ENCODE results near the gene NPAS4.
"Not testable (repeated sequence)": the region's sequence is repeated elsewhere in the genome, so short reads cannot be mapped to it uniquely, and the experiment has no call there.

NPAS4 gene

DNA sequence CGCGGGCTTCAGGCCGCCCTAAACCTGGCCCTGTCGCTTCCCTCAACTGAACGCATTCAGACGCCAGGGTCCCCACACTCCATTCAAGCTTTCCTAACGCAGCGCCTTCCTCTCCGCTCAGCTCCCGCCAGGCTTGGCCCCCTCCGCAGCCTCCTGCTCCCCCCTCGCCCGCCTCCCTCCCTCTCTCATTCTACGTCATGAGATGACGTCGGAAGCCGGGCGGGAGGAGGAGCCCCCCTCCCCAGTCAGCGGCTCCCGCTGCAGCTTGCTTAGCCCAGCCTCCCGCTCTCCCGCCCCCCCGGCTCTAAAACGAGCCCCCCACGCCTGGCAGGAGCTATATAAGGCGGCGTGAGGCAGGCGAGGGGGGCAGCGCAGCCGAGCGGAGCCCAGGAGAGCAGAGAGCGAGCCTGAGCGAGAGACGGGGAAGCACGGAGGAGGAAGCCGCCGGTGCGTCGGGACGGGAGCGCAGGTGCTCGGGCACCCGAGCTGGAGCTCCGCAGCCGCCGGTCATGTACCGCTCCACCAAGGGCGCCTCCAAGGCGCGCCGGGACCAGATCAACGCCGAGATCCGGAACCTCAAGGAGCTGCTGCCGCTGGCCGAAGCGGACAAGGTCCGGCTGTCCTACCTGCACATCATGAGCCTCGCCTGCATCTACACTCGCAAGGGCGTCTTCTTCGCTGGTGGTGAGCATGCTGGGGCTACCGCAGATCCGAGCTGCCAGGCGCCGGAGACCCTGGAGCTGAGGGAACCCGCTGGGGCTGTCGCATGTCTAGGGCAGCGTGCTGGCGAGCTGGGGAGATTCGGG is at the start of gene NPAS4:
Gene NPAS4, plus strand, starts transcription at position 365 of the 806 bp plus-strand sequence. Its CDS starts 145 bp downstream, at position 510.
- DNase-seq (ENCODE audit: low spot score), result no peak

DNA sequence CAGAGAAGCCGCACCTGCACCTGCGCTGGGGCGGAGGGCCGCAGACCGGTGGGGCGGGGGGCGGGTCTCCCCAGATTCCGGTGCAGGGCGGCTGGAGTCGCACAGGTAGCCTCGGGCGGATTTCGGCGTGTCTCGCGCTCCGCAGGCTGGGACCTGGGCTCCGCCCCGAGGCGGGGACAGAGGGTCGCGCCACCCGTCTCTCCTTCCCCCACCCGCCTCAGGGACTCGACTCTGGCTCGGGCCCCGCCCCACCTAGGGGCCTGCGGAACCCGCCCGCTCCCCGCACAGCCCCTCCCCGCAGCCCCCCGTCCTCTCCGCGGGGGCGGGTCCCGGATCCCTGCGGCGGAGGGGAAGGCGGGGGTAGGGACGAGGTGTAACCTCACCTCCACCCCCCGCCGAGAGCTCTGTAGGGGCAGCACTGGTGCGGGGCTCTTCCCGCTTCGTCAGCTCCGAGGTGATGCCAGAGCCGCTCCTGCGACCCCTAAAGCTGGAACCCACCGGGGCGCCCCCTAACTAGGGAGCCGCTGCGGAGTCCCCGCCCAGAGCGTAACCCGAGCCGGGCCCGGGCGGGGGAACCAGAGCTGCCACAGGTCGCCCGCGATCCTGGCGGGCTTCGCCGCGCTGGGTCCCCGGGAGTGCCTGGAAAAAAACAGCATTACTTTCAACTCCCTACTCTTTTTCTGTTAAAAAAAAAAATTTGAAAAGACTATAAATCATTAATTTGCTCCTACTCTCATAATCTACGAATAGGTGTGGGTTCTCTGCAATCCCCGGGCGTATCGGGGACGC is 49.0 kb upstream of the NPAS4 start, which contains the start of gene SLC29A2:
Gene SLC29A2, minus strand, starts transcription at position 134 of the 789 bp plus-strand sequence. CDS start 169 bp downstream, outside the sequence.
- peak; percentile 99 for DNase-seq (ENCODE audit: low spot score)

DNA sequence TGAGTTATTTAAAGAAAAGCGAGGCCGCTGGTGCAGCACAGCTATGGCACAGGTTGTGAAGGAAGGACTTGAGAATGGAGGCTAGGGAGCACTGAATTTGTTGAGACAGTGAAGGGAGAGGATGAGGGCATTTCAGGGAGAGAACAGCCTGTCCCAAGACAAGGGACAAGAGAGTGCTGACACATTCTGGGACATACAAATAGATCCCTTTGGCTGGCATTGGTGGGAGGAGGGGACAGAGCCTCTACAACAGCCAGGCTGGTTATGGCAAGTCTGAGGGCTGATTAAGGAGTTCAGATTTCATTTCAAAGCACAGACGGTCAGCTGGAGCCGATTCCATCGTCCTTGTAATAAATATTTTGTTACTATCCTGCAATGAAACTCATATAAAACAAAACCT is 47.6 kb upstream of the NPAS4 start:
- DNase-seq (ENCODE audit: low spot score), result no peak

DNA sequence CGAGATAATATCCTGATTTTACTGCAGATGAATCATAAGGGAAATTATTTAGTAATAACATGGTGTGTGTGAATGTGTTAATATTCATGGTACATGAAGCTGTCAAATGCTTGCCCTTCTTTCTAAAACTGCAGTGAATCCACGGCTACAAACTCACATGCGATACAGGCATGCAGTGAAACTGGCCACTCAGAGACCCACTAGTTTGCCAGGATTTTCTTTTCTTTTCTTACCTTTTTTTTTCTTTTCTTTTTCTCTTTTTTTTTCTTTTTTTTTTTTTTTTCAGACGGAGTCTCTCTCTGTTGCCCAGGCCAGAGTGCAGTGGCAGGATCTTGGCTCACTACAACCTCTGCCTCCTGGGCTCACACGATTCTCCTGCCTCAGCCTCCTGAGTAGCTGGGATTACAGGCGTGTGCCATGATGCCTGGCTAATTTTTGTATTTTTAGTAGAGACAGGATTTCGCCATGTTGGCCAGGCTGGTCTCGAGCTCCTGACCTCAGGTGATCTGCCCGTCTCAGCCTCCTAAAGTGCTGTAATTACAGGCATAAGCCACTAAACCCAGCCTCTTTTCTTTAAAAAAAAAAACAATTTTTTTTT is 47.0 kb upstream of the NPAS4 start:
- not testable (repeated sequence) for DNase-seq (ENCODE audit: low spot score)

DNA sequence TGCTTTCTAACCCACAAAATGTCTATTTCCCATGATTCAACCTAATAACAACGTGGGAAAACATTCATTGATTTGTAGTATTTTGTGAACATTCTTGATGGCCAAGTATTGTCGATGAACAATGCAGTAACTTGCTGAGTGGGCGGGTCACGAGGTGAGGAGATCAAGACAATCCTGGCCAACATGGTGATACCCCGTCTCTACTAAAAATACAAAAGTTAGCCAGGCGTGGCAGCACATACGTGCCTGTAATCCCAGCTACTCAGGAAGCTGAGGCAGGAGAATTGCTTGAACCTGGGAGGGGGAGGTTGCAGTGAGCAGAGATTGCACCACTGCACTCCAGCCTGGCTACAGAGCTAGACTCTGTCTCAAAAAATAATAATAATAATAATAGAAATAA is 40.6 kb upstream of the NPAS4 start:
- DNase-seq (ENCODE audit: low spot score), result not testable (repeated sequence)

DNA sequence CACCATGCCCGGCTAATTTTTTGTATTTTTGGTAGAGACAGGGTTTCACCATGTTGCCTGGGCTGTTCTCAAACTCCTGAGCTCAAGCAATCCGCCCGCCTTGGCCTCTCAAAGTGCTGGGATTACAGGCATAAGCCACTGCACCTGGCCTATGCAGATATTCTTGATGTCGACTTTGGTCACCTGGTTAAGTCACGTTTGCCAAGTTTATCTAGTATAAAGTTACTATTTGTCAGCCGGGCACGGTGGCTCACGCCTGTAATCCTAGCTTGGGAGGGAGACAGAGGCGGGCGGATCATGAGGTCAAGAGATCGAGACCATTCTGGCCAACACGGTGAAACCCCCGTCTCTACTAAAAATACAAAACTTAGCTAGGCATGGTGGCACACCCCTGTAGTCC is 36.5 kb upstream of the NPAS4 start:
- DNase-seq (ENCODE audit: low spot score), result not testable (repeated sequence)

DNA sequence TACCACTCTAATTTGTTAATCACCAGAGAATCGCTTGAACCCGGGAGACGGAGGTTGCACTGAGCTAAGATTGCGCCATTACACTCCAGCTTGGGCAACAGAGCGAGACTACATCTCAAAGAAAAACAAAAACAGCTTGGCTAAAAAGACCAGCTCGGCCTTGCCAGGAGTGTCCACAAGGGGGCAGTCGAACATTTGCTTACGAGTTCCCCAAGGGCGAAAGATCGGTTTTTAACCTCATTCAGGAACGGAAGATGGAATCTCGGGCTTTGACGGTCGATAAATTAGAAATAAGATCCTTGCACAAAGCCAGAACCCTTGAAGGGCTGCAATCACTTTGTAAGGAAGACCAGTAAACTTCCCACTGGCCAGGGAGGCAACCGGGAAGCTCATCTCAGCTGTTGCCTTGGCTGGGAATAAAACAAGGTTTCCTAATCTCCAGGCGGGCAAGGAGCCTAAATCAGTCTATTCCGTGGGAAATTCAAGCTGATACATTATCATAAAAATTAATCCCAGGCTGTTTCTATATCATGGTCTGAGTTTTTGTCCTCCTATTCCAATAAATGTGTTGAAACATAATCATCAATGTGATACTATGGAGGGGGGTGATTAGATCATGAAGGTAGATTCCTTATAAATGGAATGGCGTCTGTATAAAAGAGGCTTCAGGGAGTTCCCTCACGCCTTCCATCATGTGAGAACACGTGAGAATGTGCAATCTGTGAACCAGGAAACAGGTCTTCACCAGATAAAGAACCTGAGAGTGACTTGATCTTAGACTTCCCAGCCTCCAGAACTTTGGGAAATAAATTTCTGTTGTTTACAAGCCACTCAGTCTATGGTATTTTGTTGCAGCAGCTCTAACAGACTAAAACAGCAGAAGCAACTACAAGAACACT is 34.4 kb upstream of the NPAS4 start:
- peak; percentile 84 for DNase-seq (ENCODE audit: low spot score)

DNA sequence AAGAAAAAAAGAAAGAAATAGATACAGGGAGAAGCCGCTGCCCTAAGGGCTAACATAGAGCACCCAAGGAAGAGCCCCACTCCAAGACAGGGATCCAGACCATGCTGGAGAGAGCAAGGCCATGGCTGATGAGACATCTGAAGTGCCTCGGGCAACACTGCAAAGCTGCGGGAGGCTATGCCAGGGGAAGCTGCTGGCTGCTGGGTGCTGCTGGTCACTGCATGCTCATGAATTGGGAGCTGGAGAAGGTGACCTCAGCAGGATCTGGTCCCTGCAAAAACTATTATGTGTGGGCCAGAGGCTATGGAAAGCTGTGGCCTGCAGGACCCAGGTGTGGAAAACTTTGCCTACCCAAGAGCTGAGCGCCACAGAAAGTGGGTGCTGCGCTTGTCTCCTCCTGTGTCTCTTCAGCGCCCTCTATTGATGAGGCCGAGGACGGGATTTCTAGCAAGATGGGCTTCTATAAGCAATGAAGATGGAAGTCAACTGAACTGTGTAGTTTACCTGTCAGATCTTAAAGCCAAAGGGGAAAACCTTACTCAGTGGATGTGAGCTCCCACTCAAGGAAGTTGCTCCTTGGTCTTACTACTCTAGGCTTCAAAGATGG is 32.0 kb upstream of the NPAS4 start:
- peak; percentile 91 for DNase-seq (ENCODE audit: low spot score)

DNA sequence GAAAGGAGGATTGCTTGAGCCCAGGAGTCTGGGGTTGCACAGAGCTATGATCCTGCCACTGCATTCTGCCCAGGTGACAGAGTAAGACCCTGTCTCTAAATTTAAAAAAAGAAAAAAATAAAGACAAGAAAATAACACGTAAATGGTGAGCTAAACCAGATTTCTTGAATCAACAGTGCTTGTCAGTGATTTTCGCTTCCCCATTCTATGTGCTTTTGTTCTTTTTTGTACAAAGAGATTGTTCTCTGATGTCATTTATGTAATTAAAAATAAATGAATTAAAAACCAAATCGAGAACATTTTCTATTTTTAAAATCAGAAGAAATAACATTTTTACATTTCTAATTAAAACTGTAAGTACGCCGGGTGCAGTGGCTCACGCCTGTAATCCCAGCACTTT is 29.5 kb upstream of the NPAS4 start:
- no peak for DNase-seq (ENCODE audit: low spot score)

DNA sequence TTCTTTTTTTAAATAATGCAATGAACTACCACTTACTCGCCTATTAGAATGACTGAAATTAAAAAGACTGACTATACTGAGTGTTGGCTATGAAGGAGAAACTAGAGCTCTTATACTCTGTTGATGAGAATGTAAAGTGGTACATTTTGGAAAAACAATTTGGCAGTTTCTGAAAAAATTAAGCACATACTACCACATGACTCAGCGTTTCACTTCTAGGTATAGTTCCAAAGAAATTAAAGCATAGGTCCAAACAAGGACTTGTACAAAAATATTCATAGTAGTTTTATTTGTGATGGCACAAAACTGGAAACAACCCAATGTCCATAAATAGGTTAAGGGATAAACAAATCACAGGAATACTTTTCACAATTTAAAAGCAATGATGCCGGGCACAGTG is 26.9 kb upstream of the NPAS4 start:
- no peak for DNase-seq (ENCODE audit: low spot score)

DNA sequence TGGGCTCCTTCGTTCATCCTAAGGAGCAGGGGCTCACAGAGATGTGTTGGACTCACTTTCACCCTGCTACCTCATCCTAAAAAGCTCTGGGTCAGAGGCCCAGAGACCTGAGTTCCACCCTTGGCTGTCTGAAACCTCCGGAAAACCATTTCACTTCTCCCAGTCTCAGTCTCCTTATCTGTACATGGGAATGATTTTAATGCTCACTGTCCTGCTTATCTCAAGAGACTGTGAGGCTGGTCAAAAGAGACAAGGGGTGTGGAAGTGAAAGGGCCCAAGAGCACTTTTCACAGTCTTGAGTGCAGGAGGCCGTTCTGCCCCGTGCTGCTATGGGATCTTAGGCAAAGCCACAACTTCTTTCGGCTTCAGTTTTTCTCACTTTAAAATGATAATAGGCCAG is 13.2 kb upstream of the NPAS4 start:
- DNase-seq (ENCODE audit: low spot score), result peak; percentile 69

DNA sequence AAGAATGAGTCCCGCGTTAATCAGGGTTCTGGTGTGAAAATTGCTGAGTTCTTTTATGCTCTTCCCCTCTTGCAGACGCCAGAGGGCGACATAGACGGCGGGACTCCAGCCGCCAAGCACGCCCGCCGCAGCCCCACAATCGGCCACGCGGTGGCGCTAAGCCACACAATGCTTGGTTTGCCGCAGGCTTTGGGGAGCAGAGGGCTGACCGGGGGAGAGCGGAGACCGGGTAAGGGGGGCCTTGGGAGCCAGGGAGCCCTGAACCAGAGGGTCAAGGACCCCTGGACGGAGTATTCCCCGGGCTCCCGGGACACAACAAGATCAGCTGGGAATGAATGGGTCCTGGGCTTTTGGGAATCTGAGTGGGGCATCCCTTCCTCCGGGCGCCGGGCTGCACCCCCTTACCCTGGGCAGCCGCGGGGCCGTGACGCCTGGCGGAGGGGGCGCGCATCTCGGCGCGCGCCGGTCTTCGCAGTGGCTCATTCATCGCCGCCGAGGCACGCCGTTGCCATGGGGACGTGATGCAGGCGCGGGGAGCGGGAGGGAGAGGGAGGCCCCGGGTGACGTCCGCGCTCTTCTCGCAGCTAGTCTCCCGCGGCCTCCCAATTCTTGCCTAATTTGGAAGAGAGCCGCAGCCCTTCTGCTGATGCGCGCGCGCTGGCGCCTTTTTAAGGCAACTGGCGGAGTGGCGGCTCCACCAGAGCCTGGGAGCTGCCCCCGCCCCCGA is 12.2 kb upstream of the NPAS4 start:
- DNase-seq (ENCODE audit: low spot score), result peak; percentile 100

DNA sequence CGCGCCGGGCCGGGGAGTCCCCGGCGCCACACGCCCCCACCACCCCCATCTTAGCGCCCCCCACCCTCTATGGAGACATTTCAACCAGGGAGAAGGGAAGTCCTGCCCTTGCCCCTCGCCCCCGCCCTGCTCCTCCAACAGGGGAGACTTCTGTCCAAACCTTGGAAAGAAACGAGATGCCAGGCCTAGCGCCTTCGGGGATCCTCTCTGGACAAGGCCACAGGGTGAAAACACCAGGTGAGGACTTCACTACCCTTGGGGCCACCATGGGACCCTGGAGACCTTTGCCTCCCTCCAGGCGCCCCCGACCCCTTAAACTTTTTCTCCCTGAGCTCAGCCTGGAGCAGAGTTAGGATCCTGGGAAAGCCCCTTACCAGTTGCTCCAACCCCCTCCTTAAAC is 11.6 kb upstream of the NPAS4 start:
- peak; percentile 70 for DNase-seq (ENCODE audit: low spot score)

DNA sequence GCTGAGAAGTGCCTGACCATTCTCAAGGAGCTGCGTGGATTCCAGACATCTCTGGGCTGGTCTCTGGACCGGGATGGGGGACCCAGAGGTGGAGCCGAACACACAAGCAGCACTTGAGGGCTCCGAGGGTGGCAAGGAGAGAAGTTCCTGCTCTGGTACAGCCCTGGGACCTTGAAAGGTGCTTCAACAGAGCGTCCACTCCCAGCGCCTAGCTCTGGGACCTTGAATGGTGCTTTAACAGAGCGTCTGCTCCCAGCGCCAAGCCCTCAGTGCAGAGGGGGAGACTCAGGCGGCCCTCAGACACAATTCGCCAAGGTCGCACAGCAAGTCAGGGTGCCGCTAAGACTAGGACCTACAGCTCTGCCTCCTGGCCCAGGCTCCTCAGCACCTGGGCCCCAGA is 10.6 kb upstream of the NPAS4 start:
- peak; percentile 51 for DNase-seq (ENCODE audit: low spot score)

DNA sequence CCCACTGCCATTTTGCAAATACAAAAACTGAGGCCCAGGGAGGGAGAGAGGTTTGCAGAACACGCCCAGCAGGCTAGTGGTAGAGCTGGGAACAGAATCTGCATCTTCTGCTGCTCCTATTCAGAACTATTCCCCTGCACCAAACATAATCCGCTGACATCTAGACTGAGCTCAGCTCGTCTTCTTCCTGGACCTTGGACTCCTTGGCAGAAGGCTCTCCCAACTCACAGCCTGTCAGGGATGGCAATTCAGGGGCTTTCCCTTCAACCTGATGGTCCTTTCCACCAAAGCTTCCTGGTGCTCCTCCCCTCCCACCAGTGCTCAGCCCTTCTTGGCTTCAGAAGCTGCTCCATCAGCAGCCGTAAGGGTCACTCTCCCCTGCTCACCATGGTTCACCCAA is 9.5 kb upstream of the NPAS4 start:
- peak; percentile 57 for DNase-seq (ENCODE audit: low spot score)

DNA sequence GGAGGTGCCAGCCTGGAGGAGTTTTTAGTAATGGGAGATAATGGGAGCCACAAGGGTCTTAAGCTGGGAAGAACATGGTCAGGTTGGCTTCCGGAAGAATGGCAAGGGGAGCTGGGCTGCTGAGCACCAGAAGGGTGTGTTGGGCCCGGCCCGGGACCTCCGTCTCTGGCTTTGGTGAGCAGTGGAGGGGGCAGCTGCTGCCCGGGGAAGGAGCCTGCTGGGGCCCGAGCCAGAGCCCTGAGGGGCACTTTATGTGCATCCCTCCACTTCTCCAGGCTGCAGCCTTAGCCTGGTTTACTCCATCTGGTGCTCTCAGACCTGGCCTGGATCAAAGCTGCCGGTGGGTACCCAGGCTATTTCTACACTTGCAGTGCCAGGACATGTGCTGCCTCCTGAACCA is 8.7 kb upstream of the NPAS4 start:
- DNase-seq (ENCODE audit: low spot score), result peak; percentile 25

DNA sequence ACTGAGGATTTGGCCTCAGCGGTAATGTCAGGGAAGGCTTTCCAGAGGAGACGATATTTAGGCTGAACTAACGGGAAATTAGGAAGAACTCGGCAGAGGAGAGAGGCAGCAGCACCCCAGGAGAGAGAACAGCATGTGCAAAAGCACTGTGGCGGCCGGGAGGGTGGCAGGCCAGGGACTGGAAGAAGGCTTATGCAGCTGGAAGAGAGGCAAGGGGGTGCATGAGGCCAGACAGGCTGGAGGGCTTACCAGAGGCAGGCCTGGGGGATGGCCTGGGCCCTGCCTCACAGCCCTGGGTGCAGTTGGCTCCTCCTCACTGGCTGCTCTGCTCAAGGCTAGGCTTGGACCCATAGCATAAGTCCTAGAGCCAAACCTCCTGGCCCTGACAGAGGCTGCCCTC is 7.7 kb upstream of the NPAS4 start:
- no peak for DNase-seq (ENCODE audit: low spot score)

DNA sequence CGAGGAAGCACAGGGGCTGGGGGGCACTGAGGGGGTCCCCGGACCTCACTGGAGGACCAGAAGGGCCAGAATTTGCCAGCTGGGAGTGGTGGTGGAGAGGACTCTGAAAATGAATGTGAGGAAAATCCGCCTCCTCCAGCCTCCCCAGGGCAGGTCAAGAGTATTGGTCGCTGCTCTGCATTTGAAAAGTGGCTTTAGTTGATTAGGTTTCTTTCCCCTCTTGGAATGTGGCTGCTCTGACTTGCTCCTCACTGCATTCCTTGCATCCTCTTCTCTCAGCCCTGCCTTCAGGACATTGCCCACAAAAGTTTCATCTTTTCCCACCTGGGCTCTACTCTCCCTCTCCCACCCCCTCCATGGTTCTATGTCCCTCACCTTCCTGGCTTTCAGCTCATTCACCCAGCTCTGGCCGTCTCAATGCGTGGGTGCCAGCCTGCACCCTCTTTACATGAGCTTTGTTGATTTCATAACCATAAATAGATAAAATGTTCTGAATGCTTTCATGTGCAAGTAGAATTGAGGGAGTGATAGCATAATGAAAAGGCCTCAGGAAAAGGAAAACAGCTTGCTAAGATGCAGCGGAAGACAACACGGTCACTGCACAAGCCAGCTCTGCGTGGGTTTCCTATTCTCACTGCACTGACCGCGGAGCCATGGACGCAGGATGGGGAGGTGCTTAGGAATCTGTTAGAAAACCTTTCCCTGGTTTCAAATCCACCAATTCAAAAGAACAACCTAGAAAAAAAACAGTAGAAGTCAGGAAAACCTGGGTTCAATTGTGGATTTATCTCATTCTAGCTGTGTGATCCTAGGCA is 6.5 kb upstream of the NPAS4 start:
- peak; percentile 34 for DNase-seq (ENCODE audit: low spot score)

DNA sequence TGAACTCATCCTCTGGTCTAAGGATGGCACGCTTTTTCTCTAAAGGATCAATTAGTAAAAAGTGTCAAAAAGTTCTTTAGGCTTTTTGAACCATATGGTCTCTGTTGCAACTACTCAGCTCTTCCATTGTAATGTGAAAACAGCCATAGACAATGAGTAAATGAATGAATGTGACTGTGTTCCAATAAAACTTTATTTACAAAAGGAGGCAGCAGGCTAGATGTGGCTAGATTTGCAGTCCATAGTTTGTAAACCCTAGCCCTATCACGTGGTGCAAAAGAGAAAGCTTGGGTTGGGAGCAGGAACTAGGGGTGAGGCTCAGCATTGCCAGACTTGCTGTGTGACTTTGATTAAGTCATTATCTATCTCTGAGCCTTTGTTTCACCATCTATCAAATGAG is 5.4 kb upstream of the NPAS4 start:
- no peak for DNase-seq (ENCODE audit: low spot score)

DNA sequence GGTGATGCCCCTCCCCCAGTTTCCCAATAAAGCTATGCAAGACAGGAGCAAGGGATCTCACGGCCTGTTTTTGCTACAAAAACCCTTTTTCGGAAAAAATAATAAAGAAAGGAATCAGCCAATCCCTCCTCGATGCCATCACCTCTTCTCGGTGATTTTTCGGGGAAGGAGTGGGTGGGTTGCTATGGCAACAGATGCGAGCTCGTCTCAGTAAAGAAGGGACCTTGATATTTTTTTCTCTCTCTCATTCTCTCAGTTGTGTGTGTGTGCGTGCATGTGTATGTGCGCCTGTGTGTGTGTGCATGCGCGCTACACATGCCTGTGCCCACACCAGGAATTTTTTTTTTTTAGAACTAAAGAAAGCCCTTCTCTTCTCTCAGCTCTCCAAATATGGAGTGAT is 3.8 kb upstream of the NPAS4 start:
- no peak for DNase-seq (ENCODE audit: low spot score)

All from HuH-7.5 (cell line).